Gastroesophageal sphincter (tissue), 3 donors: Measurements from ENCODE around the gene RDH8.

Experiments used
- CTCF ChIP-seq, 4 experiments: fragments of 200-600 bp in 2 of 4; fragments of 450-650 bp in 2 of 4; sonication (generic) in 1 of 4; IDR thresholded peaks; one replicate each; pipeline ENCODE4 v1.5.1; 2017 to 2019; ENCODE audit warnings: antibody characterized with exemption in 4 of 4, mild to moderate bottlenecking in 2 of 4, moderate library complexity in 2 of 4
- POLR2AphosphoS5 ChIP-seq: sonication (generic); formaldehyde crosslinking; IDR thresholded peaks from one replicate; pipeline ENCODE4 v1.6.1; 2017; ENCODE audit warnings: antibody characterized with exemption

DNA sequence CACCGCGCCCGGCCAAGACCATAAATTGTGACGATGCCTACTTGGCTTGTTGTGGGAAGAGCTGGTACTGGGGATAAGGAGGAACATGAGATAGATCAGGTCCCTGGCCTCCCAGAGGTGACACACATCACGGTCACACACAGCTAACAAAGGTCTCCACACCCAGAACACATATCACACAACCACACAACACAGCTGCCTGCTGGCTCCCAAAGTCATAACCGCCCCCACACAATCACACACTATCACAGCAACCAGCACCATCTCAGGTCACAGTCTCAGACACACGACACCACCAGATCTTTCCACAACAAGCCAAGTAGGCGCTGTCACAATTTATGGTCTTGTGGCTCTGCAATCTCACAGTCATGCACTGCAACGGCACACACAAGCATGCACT, 8.7 kb upstream of the RDH8 start:
- TF ChIP-seq CTCF (IDR thresholded peaks at IDR 0.05) (no peak), POLR2AphosphoS5 (no peak)
